Measurements from ENCODE around the gene MIEN1. TPM values are rescaled to one million over a fixed set of nuclear protein-coding genes. Genes with fewer than 3 reads are reported as not detected.

Gene MIEN1
- total and polyA plus RNA-seq, 2 of the 13 experiments (the other 11 are each of a cell fraction or from before 2014, with no cell fraction given) = 40.6 to 56.6 TPM

- TF ChIP-seq FOXP1 (IDR thresholded peaks at IDR 0.05) (no peak), FOXP1 (CRISPR knock-in tag; IDR thresholded peaks at IDR 0.05) (peak; percentile 82), BORCS8-MEF2B (CRISPR knock-in tag; IDR thresholded peaks at IDR 0.05) (peak; percentile 4; the same call in 1 of the 2 replicates), TMF1 (CRISPR knock-in tag; IDR thresholded peaks at IDR 0.05; ENCODE audit: low read depth) (0 out of 2 replicates have a peak, but pooled peaks have one; percentile 14), RFX5 (IDR thresholded peaks at IDR 0.05; ENCODE audit: low read depth, low read length) (no peak), SPEN (CRISPR knock-in tag; IDR thresholded peaks at IDR 0.05; ENCODE audit: low read depth) (peak; percentile 78), MZF1 (CRISPR knock-in tag; IDR thresholded peaks at IDR 0.05; ENCODE audit: borderline replicate concordance) (peak; percentile 98), NR3C1 (CRISPR knock-in tag; IDR thresholded peaks at IDR 0.05) (no peak), POGZ (CRISPR knock-in tag; IDR thresholded peaks at IDR 0.05) (no peak), ZNF331 (CRISPR knock-in tag; IDR thresholded peaks at IDR 0.05) (no peak; the same call in 1 of the 2 replicates), ELF4 (CRISPR knock-in tag; IDR thresholded peaks at IDR 0.05; ENCODE audit: borderline replicate concordance) (no peak), ZSCAN5A (CRISPR knock-in tag; IDR thresholded peaks at IDR 0.05; ENCODE audit: borderline replicate concordance) (no peak), NCOA5 (CRISPR knock-in tag; IDR thresholded peaks at IDR 0.05) (no peak), ZBTB33 (CRISPR knock-in tag; IDR thresholded peaks at IDR 0.05) (no peak), ZNF510 (CRISPR knock-in tag; IDR thresholded peaks at IDR 0.05; ENCODE audit: low read depth) (no peak)
- TF ChIP-seq, protein P1, sequence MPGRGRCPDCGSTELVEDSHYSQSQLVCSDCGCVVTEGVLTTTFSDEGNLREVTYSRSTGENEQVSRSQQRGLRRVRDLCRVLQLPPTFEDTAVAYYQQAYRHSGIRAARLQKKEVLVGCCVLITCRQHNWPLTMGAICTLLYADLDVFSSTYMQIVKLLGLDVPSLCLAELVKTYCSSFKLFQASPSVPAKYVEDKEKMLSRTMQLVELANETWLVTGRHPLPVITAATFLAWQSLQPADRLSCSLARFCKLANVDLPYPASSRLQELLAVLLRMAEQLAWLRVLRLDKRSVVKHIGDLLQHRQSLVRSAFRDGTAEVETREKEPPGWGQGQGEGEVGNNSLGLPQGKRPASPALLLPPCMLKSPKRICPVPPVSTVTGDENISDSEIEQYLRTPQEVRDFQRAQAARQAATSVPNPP (CRISPR knock-in tag; IDR thresholded peaks at IDR 0.05) = no peak
- TF ChIP-seq, protein P2, sequence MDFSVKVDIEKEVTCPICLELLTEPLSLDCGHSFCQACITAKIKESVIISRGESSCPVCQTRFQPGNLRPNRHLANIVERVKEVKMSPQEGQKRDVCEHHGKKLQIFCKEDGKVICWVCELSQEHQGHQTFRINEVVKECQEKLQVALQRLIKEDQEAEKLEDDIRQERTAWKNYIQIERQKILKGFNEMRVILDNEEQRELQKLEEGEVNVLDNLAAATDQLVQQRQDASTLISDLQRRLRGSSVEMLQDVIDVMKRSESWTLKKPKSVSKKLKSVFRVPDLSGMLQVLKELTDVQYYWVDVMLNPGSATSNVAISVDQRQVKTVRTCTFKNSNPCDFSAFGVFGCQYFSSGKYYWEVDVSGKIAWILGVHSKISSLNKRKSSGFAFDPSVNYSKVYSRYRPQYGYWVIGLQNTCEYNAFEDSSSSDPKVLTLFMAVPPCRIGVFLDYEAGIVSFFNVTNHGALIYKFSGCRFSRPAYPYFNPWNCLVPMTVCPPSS (IDR thresholded peaks at IDR 0.05) = no peak
- TF ChIP-seq, protein P3, sequence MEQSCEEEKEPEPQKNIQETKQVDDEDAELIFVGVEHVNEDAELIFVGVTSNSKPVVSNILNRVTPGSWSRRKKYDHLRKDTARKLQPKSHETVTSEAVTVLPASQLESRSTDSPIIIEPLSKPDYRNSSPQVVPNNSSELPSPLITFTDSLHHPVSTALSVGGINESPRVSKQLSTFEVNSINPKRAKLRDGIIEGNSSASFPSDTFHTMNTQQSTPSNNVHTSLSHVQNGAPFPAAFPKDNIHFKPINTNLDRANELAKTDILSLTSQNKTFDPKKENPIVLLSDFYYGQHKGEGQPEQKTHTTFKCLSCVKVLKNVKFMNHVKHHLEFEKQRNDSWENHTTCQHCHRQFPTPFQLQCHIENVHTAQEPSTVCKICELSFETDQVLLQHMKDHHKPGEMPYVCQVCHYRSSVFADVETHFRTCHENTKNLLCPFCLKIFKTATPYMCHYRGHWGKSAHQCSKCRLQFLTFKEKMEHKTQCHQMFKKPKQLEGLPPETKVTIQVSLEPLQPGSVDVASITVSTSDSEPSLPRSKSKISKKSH (CRISPR knock-in tag; IDR thresholded peaks at IDR 0.05; ENCODE audit: borderline replicate concordance) = no peak; the same call in 1 of the 2 replicates
- TF ChIP-seq, protein P4, sequence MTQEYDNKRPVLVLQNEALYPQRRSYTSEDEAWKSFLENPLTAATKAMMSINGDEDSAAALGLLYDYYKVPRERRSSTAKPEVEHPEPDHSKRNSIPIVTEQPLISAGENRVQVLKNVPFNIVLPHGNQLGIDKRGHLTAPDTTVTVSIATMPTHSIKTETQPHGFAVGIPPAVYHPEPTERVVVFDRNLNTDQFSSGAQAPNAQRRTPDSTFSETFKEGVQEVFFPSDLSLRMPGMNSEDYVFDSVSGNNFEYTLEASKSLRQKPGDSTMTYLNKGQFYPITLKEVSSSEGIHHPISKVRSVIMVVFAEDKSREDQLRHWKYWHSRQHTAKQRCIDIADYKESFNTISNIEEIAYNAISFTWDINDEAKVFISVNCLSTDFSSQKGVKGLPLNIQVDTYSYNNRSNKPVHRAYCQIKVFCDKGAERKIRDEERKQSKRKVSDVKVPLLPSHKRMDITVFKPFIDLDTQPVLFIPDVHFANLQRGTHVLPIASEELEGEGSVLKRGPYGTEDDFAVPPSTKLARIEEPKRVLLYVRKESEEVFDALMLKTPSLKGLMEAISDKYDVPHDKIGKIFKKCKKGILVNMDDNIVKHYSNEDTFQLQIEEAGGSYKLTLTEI (CRISPR knock-in tag; conservative IDR thresholded peaks at IDR 0.05) = no peak
- TF ChIP-seq, protein P5, sequence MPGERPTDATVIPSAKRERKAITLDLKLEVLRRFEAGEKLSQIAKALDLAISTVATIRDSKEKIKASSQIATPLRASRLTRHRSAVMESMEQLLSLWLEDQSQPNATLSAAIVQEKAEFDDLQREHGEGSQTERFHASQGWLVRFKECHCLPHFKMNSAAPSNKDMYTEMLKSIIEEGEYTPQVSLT (CRISPR knock-in tag; IDR thresholded peaks at IDR 0.05; ENCODE audit: borderline replicate concordance, low read depth) = no peak
Measured at GRCh38 chr17:39740357-39741111, 10.2 kb upstream of the MIEN1 start (continued).

All from HepG2 (cell line).